ENCODE results near the gene FKBP7.

DNA sequence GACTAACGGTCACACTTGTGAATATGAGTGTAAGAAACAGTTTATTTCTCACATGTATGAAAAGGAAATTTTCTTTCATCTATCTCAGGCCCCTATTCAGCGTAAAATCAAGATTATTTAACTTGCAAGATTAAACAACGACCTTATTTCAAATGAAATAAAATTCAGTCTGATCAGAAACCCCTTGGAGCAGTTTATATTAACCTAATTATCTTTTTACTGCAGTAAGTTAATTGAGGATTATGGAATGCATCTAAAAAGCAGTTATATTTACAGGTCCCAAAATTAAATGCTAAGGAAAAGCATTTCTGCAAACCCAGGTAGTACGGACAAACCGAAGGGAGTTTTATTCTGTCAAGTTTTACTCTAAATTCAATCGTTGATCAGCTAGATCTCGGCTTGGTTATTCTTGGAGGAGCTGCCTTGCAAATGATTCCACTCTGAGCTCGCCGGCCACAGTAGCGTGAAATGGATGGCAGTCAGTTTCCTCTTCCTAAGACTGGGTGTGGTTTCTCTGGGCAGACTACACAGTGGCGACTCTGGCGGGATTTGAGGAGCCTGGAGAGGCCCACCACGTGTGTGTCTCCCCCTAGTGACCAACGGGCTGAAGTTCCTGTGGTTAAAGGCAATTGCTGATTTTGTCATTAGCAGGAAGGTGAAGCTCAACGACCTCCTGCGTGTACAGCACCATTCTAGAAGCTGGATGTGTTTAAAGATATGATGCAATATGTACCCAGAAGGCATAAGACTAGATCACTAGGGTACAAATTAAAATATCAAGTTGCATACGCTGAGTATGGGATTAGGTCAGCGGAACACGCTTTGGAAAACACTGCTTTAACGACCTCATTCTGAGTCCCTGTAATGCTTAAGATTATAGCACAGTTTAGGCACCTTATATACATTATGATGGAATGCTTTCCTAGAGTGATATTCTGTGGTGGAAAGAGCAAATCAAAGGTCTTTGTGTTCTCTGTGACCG lies 63.8 kb downstream of the FKBP7 start:
- TF ChIP-seq, protein P1, sequence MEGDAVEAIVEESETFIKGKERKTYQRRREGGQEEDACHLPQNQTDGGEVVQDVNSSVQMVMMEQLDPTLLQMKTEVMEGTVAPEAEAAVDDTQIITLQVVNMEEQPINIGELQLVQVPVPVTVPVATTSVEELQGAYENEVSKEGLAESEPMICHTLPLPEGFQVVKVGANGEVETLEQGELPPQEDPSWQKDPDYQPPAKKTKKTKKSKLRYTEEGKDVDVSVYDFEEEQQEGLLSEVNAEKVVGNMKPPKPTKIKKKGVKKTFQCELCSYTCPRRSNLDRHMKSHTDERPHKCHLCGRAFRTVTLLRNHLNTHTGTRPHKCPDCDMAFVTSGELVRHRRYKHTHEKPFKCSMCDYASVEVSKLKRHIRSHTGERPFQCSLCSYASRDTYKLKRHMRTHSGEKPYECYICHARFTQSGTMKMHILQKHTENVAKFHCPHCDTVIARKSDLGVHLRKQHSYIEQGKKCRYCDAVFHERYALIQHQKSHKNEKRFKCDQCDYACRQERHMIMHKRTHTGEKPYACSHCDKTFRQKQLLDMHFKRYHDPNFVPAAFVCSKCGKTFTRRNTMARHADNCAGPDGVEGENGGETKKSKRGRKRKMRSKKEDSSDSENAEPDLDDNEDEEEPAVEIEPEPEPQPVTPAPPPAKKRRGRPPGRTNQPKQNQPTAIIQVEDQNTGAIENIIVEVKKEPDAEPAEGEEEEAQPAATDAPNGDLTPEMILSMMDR (IDR thresholded peaks at IDR 0.05): peak; percentile 93
- TF ChIP-seq EZH2phosphoT487 (IDR thresholded peaks at IDR 0.05) (no peak), EZH2 (IDR thresholded peaks at IDR 0.05) (no peak)

All from neural progenitor cell (in vitro differentiated cells).